DMS 273 (cell line): ENCODE results near the gene C10orf88.
"Not testable (repeated sequence)": the region's sequence is repeated elsewhere in the genome, so short reads cannot be mapped to it uniquely, and the experiment has no call there.

ENCODE experiments used
- DNase-seq: peaks from one replicate; lab custom pipeline; 2025; ENCODE audit not compliant: unreplicated experiment; lab: John Stamatoyannopoulos, UW

Gene C10orf88

DNA sequence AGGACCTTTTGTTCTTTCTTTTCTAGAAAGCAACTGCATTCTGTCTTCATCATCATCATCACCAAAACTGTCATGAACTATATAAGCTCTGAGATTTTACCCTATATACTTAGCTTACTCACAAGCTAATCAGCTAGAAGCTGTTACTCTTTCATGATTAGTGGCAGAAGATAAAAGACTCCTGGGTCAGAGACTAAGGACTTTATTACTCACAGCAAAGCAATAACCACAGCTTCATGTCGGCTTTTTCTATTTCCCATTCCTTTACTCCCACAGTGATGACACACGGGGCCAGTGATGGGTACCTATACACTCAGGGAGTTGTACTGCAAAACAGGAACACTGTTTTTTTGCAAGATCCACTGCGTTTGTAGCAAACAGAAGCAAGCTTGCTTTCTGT, 8.4 kb upstream of the C10orf88 start:
- no peak for DNase-seq

GRCh38 chr10:122957474-122957873, 3.4 kb upstream of the C10orf88 start:
- DNase-seq = no peak

GRCh38 chr10:122955892-122956291, 1.9 kb upstream of the C10orf88 start:
- DNase-seq = no peak

DNA sequence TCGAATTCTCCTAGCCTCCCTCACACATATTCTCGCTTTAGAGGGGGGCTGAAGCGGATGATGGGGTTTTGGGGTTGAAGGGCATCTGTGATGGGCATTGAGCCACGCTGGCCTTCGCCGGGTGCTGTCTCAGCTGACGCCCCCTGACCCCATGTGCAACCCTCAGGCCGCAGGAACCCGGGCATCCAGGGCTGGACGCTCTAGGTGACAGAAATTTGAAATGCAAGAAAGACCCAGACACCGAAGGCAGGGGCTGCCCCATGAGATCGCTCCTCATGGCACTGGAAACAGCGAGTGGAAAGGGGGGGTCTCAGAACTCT, 664 bp upstream of the C10orf88 start:
- no peak for DNase-seq

GRCh38 chr10:122949296-122949695, 4.7 kb downstream of the C10orf88 start:
- DNase-seq = no peak

DNA sequence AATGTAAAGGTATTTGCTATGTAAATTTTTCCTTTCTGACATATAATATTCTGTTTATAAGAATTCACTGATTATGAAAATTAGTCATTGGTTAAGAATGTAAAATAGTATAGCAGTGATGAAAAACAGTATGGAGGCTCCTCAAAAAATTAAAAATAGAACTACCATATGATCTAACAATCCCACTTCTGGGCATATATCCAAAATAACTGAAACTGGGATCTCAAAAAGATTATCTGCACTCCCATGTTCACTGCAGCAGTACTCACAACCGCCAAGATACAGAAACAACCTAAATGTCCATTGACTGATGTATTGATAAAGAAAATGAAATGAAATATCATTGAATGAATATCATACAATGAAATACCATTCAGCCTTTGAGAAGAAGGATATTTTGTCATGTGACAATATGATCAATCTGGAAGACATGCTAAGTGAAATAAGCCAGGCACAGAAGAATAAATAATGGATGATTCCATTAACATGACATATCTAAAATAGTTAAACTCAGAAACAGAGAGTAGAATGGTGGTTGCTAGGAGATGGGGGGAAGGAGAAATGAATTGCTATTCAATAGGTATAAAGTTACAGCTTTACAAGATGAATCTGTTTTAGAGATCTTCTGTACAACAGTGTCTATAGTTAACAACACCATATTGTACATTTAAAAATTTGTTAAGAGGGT, 14.0 kb downstream of the C10orf88 start:
- DNase-seq = peak; percentile 41

DNA sequence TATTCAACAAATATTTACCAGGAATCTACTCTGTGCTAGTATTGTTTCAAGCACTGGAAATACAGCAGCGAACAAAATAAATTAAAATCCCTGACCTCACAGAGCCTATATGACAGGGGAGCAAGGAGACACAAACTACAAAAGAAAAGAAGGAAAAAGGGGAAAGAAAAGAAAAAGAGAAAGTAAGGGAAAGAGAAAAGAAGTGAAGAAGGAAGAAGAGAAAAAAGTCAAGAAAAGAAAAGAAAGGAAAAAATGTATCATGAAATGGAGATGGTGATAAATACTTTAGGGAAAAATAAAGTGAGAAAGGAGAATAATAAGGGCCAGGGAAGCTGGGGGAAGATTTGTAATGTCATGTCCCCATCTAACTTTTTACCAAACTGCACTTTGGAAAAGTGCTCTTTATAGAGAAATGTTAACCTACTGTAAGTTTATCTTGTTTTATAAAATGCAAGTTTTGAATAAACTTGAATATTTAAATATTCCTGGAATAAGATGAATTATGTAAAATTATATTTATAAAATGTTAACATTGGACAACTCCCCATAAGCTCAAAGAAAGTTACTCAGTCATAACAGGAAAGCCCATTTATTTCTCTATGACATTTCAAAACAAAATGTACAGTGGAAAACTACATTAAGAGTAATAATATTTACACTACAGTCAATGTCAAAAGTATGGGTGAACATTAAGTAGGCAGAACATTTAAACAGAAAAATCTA, 14.7 kb downstream of the C10orf88 start:
- DNase-seq = no peak

- DNase-seq = no peak
These were observed 22.7 kb downstream of the C10orf88 start for GRCh38 chr10:122931088-122931906.

GRCh38 chr10:122930140-122930539, 23.9 kb downstream of the C10orf88 start:
- no peak for DNase-seq

- no peak for DNase-seq
These were observed 38.3 kb downstream of the C10orf88 start for GRCh38 chr10:122915700-122916099.

DNA sequence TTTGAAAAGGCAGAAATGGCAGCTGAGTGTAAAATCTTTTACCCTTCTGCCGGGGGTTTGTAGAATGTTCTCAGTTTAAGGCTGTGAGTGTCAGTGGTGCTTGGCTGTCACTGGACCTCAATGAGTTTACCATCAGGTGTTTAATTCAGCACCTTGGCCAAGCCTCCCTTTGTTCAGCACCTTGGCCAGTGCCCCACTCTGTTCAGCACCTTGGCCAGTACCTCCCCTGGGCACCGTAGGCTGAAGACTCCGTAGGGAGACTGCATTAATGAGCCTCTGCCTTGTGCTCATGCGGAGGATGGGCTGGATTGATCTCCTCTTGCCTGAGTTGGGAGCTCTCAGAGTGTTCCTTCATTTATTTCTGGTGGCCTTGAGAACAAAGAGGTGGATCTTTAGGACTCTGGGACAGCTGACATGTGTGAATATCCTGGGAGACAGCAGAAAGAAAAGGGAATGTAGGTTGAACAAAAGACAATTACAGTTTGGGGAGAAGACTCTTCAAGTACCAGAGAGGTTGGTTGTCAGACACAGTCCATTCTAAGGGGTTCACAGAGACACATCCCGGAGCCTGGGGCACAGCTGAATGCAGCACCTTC, 42.0 kb downstream of the C10orf88 start:
- peak; percentile 46 for DNase-seq

DNA sequence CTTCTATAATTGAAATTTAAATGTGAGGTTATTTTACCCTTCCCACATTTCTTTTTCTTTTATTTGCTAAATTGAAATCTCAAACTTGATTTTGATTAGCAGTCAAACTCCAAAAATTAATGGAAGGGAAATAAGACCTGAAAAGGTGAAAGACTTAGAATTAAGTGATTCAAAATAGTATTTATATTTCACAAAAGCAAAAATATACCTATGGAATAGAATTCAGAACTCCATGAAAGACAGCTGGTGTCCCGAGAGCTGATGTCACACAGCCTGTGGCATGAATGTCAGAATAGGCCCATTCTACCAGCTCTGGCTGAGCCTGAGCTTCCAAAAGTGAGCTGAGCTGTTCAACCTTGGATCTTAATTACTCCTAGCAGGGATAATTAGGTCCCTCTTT, 43.7 kb downstream of the C10orf88 start, which contains the start of gene FAM24A:
FAM24A (plus strand) TSS at position 301 of the 400 bp plus-strand sequence. CDS start 1,025 bp downstream, outside the sequence.
- no peak for DNase-seq

- DNase-seq = not testable (repeated sequence)
These were observed 50.2 kb downstream of the C10orf88 start for GRCh38 chr10:122903861-122904260.

DNA sequence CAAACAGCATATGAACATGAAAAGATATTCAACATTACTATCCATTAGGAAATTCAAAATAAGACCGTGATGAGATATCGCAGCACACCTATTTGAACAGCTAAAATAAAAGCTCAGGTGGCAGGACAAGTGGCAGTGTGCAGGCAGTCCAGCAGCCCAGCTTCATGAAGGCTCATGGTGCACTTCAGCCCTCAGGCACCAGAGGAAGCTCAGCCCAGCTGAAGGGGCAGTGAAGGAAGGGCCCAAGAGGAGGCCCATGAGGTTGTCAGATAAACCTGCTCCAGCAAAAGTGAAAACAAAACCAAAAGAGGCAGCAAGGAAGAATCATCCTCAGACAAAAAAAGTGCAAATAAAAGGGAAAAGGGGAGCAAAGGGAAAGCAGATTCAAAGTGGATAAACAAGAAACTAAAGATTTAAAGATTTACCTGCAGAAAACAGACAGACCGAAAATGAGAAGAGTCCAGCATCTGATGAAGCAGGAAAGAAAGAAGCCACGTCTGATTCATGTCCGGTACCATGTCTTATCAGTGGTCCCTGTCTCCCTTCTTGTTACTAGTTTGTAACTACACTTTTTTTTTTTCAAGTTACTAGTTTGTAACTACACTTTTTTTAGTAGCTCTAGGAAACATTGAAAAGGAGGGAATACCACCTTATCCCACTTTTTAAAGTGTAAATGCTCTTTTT, 59.6 kb downstream of the C10orf88 start:
- no peak for DNase-seq

GRCh38 chr10:122884166-122884565, 69.9 kb downstream of the C10orf88 start:
- no peak for DNase-seq

- no peak for DNase-seq
These were observed 71.3 kb downstream of the C10orf88 start for GRCh38 chr10:122882766-122883165.
